MM.1S (cell line): Measurements from ENCODE around the gene OR51E1.

Experiments
- CTCF ChIP-seq: fragments of 300-600 bp; sonication (generic); IDR thresholded peaks from 2 replicates; pipeline ENCODE4 v1.5.1; 2016; ENCODE audit warnings: antibody characterized with exemption, low read length, mixed read lengths
- EZH2 ChIP-seq: fragments of 300-600 bp; sonication (generic); optimal IDR thresholded peaks from 2 replicates; pipeline ENCODE3; 2017; ENCODE audit warnings: low read depth, mild to moderate bottlenecking, antibody characterized with exemption, low read length, mixed read lengths

- TF ChIP-seq EZH2 (no peak), CTCF (no peak)
Measured at GRCh38 chr11:4664183-4664582, 20.4 kb downstream of the OR51E1 start.
